Astrocyte of the cerebellum (primary cell): Measurements from ENCODE around the gene PIGU.
"Not testable (repeated sequence)": the region's sequence is repeated elsewhere in the genome, so short reads cannot be mapped to it uniquely, and the experiment has no call there.

ENCODE experiments used
- DNase-seq: peaks from one replicate; pipeline ENCODE4 v3.0.0-alpha.2; 2011; ENCODE audit warnings: low read depth
- H3K4me3 ChIP-seq: 2 replicates; pipeline ENCODE4 v1.5.1; 2011; ENCODE audit warnings: mild to moderate bottlenecking, low read depth, low read length, moderate library complexity
- CTCF ChIP-seq: IDR thresholded peaks from 2 replicates; pipeline ENCODE4 v1.5.1; 2012; ENCODE audit warnings: low read length, low read depth, moderate library complexity, mild to moderate bottlenecking; ENCODE audit errors: missing control alignments
- in situ Hi-C: cut with HindIII; loops from 2 replicates; pipeline ENCODE4 v1.10.0; 2017; ENCODE audit warnings: low sequenced_read_pairs

PIGU gene

GRCh38 chr20:34522969-34523871 lies 153.7 kb downstream of the PIGU start:
- TF ChIP-seq CTCF: peak; percentile 74
- peak; percentile 40 for DNase-seq
- in situ Hi-C loops: no loop called here
- no peak overlapping the region for H3K4me3 ChIP-seq

- in situ Hi-C loops, DNase-seq: not testable (repeated sequence)
These were observed 157.1 kb downstream of the PIGU start for GRCh38 chr20:34519841-34520240.

GRCh38 chr20:34518863-34519262 lies 158.0 kb downstream of the PIGU start:
- H3K4me3 ChIP-seq: not testable (repeated sequence)

More at GRCh38 chr20:34519841-34520240, 157.1 kb downstream of the PIGU start:
- not testable (repeated sequence) for H3K4me3 ChIP-seq

GRCh38 chr20:34517114-34517505 lies 159.8 kb downstream of the PIGU start:
- TF ChIP-seq CTCF: no peak
- H3K4me3 ChIP-seq: peak overlapping the region; percentile 87
- in situ Hi-C loops: no loop called here
- no peak for DNase-seq

More at GRCh38 chr20:34518863-34519262, 158.0 kb downstream of the PIGU start:
- DNase-seq, in situ Hi-C loops: not testable (repeated sequence)

- DNase-seq: peak; percentile 96
These were observed 160.4 kb downstream of the PIGU start, which contains the start of gene DYNLRB1 for GRCh38 chr20:34516247-34517113. DYNLRB1 (plus strand) TSS chr20:34516422; CDS start chr20:34516459, 37 bp downstream.

GRCh38 chr20:34515484-34516246 lies 161.2 kb downstream of the PIGU start:
- no peak for DNase-seq
- in situ Hi-C loops: no loop called here
- peak overlapping the region; percentile 87 for H3K4me3 ChIP-seq
- no peak for TF ChIP-seq CTCF

More at GRCh38 chr20:34516247-34517113, 160.4 kb downstream of the PIGU start, which contains the start of gene DYNLRB1:
- in situ Hi-C loops: no loop called here
- TF ChIP-seq CTCF: no peak
- H3K4me3 ChIP-seq: peak within 1 kb of the TSS; percentile 87
